A549 treated with RU486 at 1 μM for 4 hours (cell line): ENCODE measurements around the gene MAPK1. TPM values are rescaled to one million over a fixed set of nuclear protein-coding genes. Genes with fewer than 3 reads are reported as not detected.

Experiments used
- total RNA-seq: library from RNA; stranded (reverse); fragments of 200-300 nt; extraction: Qiagen RNA extraction; gene quantifications from 5 replicates; pipeline ENCODE4 v1.2.3, GENCODE V29; 2022; ENCODE audit warnings: low read depth

Gene MAPK1
- total RNA-seq = 43.6 to 70.9 TPM (median 55.5 TPM) in 5 replicates

GRCh38 chr22:21867528-21868266 lies at the start of gene MAPK1:
TSS of gene MAPK1 (minus strand) at chr22:21867645. CDS start at chr22:21867440, 205 bp downstream.

GRCh38 chr22:21735200-21736083 lies 132.0 kb downstream of the MAPK1 start, which contains the start of gene YPEL1:
TSS of gene YPEL1 (minus strand) at chr22:21735794. CDS start at chr22:21710744, 25,050 bp downstream.

Other genes with a start within 250 kb of the MAPK1 start
- gene YDJC, start 237.6 kb downstream of the MAPK1 start, total RNA-seq = 34.4 to 65.5 TPM (median 52.7 TPM) in 5 replicates
- gene CCDC116, start 234.9 kb downstream of the MAPK1 start, total RNA-seq = 0.06 to 0.12 TPM (median 0.10 TPM) in 3 of 5 replicates, not detected in the others
- gene SDF2L1, start 225.3 kb downstream of the MAPK1 start, total RNA-seq = 36.4 to 64.1 TPM (median 56.3 TPM) in 5 replicates
- gene PPIL2, start 201.6 kb downstream of the MAPK1 start, total RNA-seq = 17.5 to 23.6 TPM (median 20.2 TPM) in 5 replicates
- 0.18 to 0.31 TPM (median 0.26 TPM) in 5 replicates for gene YPEL1, start 131.9 kb downstream of the MAPK1 start, total RNA-seq
- 14.7 to 20.9 TPM (median 18.8 TPM) in 5 replicates for gene PPM1F, start 85.2 kb upstream of the MAPK1 start, total RNA-seq
- 12.2 to 15.9 TPM (median 13.7 TPM) in 5 replicates for gene TOP3B, start 115.1 kb upstream of the MAPK1 start, total RNA-seq